SK-N-SH treated with all-trans-retinoic acid at 6 μM for 48 hours (cell line): ENCODE measurements around the gene MEAF6.

Source experiments
- CREB5 ChIP-seq: fragments of 250-450 bp; sonication (Bioruptor Pico); IDR thresholded peaks from 2 replicates; pipeline ENCODE4 v1.5.1; 2020; ENCODE audit warnings: low read depth, mild to moderate bottlenecking, moderate library complexity
- GLIS3 ChIP-seq: fragments of 250-450 bp; sonication (Bioruptor Pico); IDR thresholded peaks from 2 replicates; pipeline ENCODE4 v1.5.0; 2020; ENCODE audit warnings: mild to moderate bottlenecking, moderate library complexity
- ISL1 ChIP-seq: fragments of 250-450 bp; sonication (Bioruptor Pico); IDR thresholded peaks from 2 replicates; pipeline ENCODE4 v2.1.2; 2022; ENCODE audit warnings: mild to moderate bottlenecking, moderate library complexity
- PATZ1 ChIP-seq: fragments of 250-450 bp; sonication (Bioruptor Pico); IDR thresholded peaks from 2 replicates; pipeline ENCODE4 v1.8.0; 2020; ENCODE audit warnings: mild to moderate bottlenecking, moderate library complexity, borderline replicate concordance
- RARB ChIP-seq: fragments of 250-450 bp; sonication (Bioruptor Pico); IDR thresholded peaks from 2 replicates; pipeline ENCODE4 v1.8.0; 2021; ENCODE audit warnings: mild to moderate bottlenecking, moderate library complexity
- SNAI2 ChIP-seq: fragments of 250-450 bp; sonication (Bioruptor Pico); IDR thresholded peaks from 2 replicates; pipeline ENCODE4 v1.5.0; 2020; ENCODE audit warnings: mild to moderate bottlenecking, moderate library complexity
- TOX ChIP-seq: fragments of 250-450 bp; sonication (Bioruptor Pico); IDR thresholded peaks from 2 replicates; pipeline ENCODE4 v1.8.0; 2021; ENCODE audit warnings: mild to moderate bottlenecking, moderate library complexity, borderline replicate concordance
- ZFP3 ChIP-seq: fragments of 250-450 bp; sonication (Bioruptor Pico); IDR thresholded peaks from 2 replicates; pipeline ENCODE4 v1.5.0; 2020; ENCODE audit warnings: mild to moderate bottlenecking, moderate library complexity
- ZNF8 ChIP-seq: fragments of 450-650 bp; formaldehyde crosslinking; IDR thresholded peaks from 2 replicates; pipeline ENCODE4 v1.5.0; 2020; ENCODE audit warnings: mild to moderate bottlenecking, moderate library complexity

- TF ChIP-seq CREB5 (CRISPR knock-in tag) (no peak), ZNF8 (CRISPR knock-in tag) (no peak), ZFP3 (CRISPR knock-in tag) (no peak), TOX (CRISPR knock-in tag) (no peak), SNAI2 (CRISPR knock-in tag) (no peak), PATZ1 (CRISPR knock-in tag) (no peak), RARB (no peak), GLIS3 (no peak), ISL1 (CRISPR knock-in tag) (no peak)
Observed at GRCh38 chr1:37533317-37534093, 18.9 kb upstream of the MEAF6 start.
